Erythroblast (primary cell): ENCODE data around the gene GALNT16.

ENCODE experiments used
- GATA1 ChIP-seq: IDR thresholded peaks from 2 replicates; pipeline ENCODE4 v1.6.1; 2011; ENCODE audit warnings: low read depth, mild to moderate bottlenecking, control low read depth, low read length, moderate library complexity
- POLR2A ChIP-seq: IDR thresholded peaks from 2 replicates; pipeline ENCODE4 v1.6.1; 2011; ENCODE audit warnings: mild to moderate bottlenecking, low read length

- no peak for TF ChIP-seq POLR2A
- no peak for TF ChIP-seq GATA1
These were observed 40.8 kb downstream of the GALNT16 start for GRCh38 chr14:69300601-69301221.
